ENCODE measurements around the gene KDF1.
A peak's percentile ranks its signal among the peaks of the same experiment; 100 is the strongest.

KDF1 gene

DNA sequence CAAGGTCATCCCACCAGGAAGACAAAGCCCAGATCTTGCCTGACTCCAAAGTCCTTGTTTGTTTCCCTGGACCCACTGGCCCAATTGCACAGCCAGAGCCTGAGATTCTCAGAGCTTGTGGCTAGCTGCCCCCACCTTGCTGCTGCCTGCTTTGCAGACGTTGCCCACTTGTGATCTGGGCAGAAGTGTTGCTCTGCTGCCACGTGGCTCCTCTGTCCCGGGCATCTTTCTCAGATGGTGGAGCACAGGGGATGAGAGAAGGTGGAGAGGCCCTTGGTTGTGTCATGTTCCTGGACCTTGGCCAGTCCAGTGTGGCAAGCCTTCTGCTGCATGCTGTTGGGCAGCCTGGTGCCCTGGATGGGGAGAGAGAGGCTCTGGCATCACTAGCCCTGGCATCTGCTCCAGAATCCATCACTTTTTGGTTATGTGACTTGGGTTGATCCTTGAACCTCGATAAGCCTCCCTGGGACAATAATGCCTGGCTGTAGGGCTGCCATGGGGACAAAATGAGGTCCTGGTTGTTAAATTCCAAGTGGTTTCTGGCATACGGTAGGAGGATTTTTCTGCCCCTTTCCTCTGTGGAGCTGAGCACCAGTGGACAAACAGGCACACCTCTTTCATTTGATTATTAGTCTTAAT is 44.9 kb downstream of the KDF1 start:
- DNase-seq (ENCODE audit: low read depth in 2 of 2) = no peak

DNA sequence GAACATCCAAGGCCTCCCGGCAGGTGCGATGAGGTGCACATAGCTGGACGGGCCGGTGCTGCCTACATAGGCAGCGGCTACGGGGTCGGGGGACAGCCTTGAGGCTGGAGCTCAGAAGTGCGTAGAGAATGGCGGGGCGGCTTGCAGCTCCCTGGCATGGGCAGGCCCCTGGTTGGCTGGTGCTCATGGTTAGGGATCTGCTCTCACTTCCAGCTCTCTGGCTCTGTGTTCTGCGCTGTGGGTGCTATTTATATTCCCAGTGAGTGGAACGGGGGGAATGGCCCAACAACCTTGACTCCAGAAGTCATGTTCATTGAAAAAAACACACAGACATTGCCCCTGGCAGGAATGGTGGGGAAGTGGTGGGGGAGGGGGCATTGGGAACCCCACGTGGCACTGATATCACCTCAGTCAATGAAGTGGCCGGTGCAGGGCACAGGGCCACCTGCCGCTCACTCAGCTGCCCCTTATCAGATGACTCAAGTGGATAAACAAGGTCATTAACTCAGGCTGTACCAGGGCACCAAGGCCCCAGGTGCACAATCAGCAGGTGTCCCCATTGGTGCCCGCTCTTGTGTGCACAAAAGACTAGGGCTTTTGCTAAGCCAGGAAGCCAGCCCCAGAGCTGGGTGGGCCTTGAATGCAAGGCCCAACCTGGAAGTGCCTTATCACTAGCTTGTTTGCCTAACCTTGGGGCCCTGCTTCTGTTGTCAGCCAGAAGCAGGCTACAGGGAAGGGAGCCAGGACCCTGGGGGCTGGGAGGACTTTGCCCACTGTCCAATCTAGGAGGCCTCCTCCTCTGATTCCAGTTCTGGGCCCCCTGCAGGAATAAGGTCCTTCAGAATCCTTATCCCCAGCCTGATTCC is 46.3 kb downstream of the KDF1 start, which contains the start of gene NR0B2:
TSS of gene NR0B2 (minus strand) at position 222 of the 866 bp plus-strand sequence. CDS start at position 187, 35 bp downstream.
- DNase-seq (ENCODE audit: low read depth in 2 of 2) = no peak

DNA sequence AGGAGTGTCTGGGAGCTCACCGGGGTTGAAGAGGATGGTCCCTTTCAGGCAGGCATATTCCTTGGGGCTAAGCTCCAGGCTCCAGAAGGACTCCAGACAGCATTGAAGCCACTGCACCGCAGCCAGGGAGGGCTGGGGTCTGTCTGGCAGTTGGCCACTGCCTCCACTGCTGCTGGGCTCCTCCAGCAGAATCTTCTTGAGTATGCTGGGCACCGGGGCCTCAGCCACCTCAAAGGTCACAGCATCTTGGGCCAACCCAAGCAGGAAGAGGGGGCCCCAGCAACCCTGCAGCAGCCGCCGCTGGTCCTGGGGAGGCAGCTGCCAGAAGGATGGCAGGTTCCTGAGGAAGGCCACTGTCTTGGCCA is 46.9 kb downstream of the KDF1 start:
- DNase-seq (ENCODE audit: low read depth in 2 of 2) = no peak

DNA sequence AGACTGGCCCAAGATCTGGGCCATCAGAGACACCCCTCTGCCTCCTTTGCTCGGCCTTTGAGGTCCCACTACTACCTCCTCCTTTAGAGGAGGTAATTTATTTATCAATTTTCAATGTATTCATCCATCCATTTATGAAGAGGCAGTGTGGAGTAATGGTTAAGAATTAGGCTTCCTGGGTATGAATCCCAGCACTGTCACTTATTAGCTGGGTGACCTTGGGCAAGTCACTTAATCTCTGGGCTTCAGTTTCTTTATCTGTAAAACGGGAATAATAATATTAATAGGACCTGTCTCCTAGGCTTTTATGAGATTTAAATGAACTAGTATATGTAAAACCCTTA is 48.1 kb downstream of the KDF1 start:
- no peak for DNase-seq (ENCODE audit: low read depth in 2 of 2)

DNA sequence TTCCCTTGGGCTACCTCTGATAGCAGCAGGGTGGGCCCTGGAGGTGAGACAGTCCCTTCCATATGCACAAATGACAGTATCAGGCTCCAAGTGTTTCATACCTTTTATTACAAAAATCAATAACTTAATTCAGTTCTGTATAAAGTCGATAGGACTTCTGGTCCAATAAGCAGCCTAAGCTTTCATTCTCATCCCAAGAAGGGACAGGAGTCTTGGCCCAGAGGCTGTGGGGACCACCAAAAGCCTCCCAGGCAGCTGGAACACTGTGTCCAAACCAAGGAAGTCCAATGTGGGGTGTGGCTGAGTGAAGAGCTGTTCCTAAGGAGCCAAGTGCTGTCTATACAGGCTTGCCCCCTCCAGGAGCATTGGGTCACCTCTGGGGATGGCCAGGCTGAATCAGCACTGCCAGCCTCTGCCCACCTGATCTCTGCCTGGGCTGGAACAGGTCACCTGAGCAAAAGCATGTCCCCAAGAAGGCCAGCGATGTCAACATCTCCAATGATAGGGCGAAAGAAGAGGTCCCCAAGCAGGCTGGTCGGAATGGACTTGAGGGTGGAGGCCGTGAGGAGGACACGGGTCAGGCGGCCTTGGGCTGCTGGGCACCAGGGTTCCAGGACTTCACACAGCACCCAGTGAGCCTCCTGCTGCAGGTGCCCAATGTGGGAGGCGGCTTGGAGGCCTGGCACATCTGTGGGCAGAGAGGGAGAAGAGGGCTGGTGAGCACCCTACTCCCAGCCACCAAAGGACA is 48.7 kb downstream of the KDF1 start:
- no peak for DNase-seq (ENCODE audit: low read depth in 2 of 2)

DNA sequence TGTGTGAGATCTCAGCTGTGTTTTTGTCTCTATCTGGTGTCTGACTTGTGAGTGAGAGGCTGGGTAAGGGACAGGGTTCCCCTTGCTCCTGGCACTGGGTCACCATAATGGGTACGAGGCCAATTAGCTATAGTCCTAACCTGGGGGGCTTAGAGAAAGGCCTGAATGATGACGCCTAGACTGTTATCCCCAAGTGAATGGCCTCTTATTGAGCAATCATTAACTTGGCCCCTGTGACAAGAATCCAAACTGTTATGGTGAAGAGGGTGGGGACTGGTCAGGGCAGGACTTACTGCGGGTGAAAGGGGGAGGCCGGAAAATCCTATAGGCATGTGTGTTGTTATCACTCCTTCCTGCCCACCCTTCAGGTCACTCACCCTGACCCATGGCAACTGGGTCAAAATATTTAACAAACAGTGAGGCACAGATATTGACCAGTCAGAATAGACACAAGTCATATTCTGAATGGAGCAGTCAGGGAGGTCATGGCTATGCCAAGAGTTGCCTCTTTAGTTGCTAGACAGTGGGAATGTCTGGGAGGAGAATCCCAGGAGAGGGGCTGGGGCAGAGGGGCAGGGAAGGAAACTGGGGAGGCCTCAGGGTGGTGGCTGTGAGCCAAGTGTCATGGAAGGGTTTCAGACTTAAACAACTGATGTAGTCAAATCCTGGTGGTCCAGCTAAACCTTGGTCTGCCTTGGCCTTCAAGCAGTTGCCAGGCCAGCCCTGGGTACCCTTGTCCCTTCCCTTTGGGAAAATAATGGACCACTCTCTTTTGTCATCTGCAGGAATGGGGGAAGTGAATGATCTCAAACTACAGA is 49.7 kb downstream of the KDF1 start:
- no peak for DNase-seq (ENCODE audit: low read depth in 2 of 2)

DNA sequence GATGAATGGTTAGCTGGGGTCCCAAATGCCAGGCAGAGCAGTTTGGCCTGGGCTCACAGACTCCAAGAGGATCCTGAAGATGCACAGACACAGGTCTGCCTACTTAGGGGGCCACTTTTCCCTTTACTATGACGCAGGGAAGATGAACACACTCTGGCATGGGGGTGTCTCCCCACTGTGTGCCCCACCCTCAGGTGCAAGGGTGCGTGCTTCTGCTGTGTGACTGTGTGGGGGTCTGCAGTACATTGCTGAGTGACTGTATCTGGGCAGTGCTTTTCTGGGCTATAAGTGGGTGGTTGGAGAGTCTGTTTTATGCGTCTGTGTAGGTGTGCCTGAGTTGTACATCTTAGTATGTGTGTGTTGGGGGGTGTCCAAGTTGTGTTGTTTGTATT is 50.3 kb downstream of the KDF1 start:
- DNase-seq (ENCODE audit: low read depth in 2 of 2) = no peak

DNA sequence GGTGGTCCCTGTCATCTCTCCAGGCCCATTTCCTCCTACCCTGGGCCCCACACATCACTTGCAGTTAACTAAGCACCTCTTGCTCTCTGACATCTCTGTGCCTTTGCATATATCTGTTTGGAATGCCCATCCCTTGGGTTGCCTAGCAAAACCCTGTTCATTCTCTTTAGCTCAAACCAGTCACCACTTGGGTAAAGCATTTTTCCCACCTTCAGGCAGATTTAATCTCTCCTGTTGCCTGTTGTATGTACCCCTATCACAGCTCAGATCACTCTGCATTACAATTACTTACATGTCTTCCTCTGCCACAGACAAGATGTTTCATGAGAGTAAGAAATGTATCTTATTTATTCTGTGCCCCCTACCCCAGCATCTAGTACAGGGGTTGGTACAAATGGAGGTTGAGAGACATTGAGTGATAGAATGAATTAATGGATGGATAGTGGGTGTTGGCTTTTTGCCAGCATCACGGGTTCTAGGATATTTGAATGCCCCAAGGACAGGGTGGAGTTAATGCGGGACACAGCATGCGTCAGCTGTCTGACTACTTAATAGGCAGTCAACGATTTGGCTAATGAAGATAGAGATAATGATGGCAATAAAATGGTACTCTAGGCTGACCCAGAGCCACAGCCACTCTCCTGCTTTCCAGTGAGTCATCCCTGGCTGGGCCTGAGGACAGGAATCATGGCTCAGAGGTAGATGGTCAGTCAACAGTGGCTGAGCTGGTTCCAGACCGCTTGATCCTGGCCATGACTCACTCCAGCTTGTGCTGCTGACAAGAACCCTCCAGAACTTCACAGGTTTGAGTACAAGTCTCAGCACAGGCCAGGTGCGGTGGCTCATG is 53.0 kb downstream of the KDF1 start:
- no peak for DNase-seq (ENCODE audit: low read depth in 2 of 2)

DNA sequence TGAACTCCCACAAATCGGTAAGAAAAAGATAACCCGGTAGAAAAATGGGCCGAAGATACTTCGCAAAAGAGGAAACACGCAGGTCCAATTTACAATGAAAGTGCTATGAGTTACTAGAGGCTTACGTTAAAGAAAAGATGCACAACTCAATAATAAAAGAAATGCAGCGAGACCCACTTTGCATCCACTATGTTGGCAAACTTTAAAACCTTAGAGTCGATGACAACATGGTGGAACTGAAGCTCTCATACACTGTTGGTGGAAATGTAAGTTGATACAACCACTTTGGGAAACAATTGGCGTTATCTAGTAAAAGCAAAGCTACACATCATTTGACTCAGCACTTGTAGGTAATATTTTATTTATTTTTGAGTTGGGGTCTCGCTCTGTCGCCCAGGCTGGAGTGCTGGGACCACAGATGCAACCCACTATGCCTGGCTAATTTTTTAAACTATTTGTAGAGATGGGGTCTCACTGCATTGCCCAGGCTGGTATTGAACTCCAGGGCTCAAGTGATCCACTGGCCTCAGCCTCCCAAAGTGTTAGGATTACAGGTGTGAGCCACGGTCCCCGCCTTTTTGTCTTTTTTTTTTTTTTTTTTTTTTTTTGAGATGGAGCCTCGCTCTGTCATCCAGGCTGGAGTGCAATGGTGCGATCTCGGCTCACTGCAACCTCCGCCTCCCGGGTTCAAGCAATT is 59.3 kb downstream of the KDF1 start:
- DNase-seq (ENCODE audit: low read depth in 2 of 2) = no peak

DNA sequence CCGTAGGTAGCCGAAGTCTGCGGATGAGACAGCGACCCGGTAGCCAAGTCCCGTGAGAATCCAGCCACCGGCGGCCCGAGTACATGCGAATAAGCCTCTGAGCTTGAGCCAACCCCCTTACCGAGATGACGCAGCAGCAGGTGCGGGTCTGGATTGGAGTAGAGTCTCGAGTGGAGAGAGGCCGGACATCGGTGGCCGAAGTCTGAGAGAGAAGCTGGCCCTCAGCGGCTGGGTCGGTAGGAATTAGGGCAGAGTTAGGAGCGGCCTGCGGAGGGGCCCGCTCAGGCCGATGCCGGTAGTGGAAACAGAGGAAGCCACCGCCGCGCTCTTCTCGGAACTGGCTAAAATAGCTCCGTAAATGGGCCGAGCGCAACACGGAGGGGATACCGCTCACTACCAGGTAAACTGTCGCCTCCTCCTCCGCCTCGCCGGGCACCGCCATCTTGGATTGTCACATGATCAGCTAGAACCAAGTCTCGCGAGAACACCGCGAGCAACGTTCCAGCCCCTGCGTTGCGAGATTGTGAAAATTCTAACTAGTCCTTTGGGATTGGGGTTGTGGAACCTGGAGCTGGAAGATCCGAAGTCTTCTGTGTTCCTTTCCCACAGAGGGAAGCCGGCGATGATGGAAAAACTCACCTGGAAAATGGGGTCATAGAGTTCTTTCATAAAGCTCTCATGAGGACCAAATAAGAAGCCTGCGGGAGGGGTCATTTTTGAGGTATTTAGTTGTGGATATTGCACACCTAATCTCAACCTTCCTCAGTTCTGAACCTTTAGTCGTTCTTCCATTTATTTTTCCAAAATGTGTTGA is 60.1 kb downstream of the KDF1 start, which contains the start of gene GPATCH3:
TSS of gene GPATCH3 (minus strand) at position 467 of the 814 bp plus-strand sequence. CDS start at position 442, 25 bp downstream.
- peak; percentile 77 to 84 for DNase-seq (ENCODE audit: low read depth in 2 of 2)
